ENCODE results near the gene GMNN.

The GMNN gene

GRCh38 chr6:24778121-24778520, 3.4 kb downstream of the GMNN start:
- no peaks in the 10 kb centered on the region for H3K9me3 Mint-ChIP-seq
- H3K36me3 Mint-ChIP-seq: peaks cover 24% of the 10 kb centered on the region
- no peak for ATAC-seq
- H3K4me1 Mint-ChIP-seq: peaks cover 23% of the 10 kb centered on the region
- H3K4me3 Mint-ChIP-seq: no peak overlapping the region
- no peaks in the 10 kb centered on the region for H3K27me3 Mint-ChIP-seq
- H3K27ac Mint-ChIP-seq: no peak overlapping the region

- H3K4me3 Mint-ChIP-seq: no peak overlapping the region
Observed at GRCh38 chr6:24778878-24779277, 4.1 kb downstream of the GMNN start.

GRCh38 chr6:24779416-24780016, 4.8 kb downstream of the GMNN start:
- ATAC-seq: no peak
- H3K36me3 Mint-ChIP-seq: peaks cover 29% of the 10 kb centered on the region

More at GRCh38 chr6:24778878-24779277, 4.1 kb downstream of the GMNN start:
- Mint-ChIP-seq H3K36me3 (peaks cover 24% of the 10 kb centered on the region), H3K4me1 (peaks cover 23% of the 10 kb centered on the region), H3K9me3 (no peaks in the 10 kb centered on the region), H3K27ac (no peak overlapping the region), H3K27me3 (no peaks in the 10 kb centered on the region)
- no peak for ATAC-seq

GRCh38 chr6:24780206-24780605, 5.5 kb downstream of the GMNN start:
- H3K4me3 Mint-ChIP-seq: no peak overlapping the region
- ATAC-seq: no peak
- H3K9me3 Mint-ChIP-seq: no peaks in the 10 kb centered on the region
- H3K4me1 Mint-ChIP-seq: peaks cover 23% of the 10 kb centered on the region
- H3K36me3 Mint-ChIP-seq: peaks cover 31% of the 10 kb centered on the region
- H3K27me3 Mint-ChIP-seq: no peaks in the 10 kb centered on the region
- no peak overlapping the region for H3K27ac Mint-ChIP-seq

More at GRCh38 chr6:24779416-24780016, 4.8 kb downstream of the GMNN start:
- Mint-ChIP-seq H3K27ac (no peak overlapping the region), H3K4me1 (peaks cover 23% of the 10 kb centered on the region), H3K9me3 (no peaks in the 10 kb centered on the region), H3K27me3 (no peaks in the 10 kb centered on the region), H3K4me3 (no peak overlapping the region)

GRCh38 chr6:24788031-24788665, 13.4 kb downstream of the GMNN start:
- Mint-ChIP-seq H3K36me3 (peaks cover 32% of the 10 kb centered on the region), H3K9me3 (no peaks in the 10 kb centered on the region), H3K27me3 (no peaks in the 10 kb centered on the region), H3K4me3 (no peak overlapping the region), H3K27ac (no peak overlapping the region), H3K4me1 (peaks cover 6% of the 10 kb centered on the region)
- ATAC-seq: no peak

- Mint-ChIP-seq H3K4me1 (no peaks in the 10 kb centered on the region), H3K4me3 (no peak overlapping the region), H3K36me3 (no peaks in the 10 kb centered on the region), H3K9me3 (no peaks in the 10 kb centered on the region), H3K27ac (no peak overlapping the region), H3K27me3 (no peaks in the 10 kb centered on the region)
- ATAC-seq: no peak
Observed at GRCh38 chr6:24795106-24795505, 20.4 kb downstream of the GMNN start.

GRCh38 chr6:24796616-24797290, 22.0 kb downstream of the GMNN start:
- no peaks in the 10 kb centered on the region for H3K4me1 Mint-ChIP-seq
- H3K27me3 Mint-ChIP-seq: no peaks in the 10 kb centered on the region
- H3K9me3 Mint-ChIP-seq: no peaks in the 10 kb centered on the region
- no peak overlapping the region for H3K27ac Mint-ChIP-seq
- no peak for ATAC-seq
- H3K36me3 Mint-ChIP-seq: peaks cover 5% of the 10 kb centered on the region
- H3K4me3 Mint-ChIP-seq: no peak overlapping the region

GRCh38 chr6:24797596-24798216, 23.0 kb downstream of the GMNN start:
- peaks cover 7% of the 10 kb centered on the region for H3K36me3 Mint-ChIP-seq
- no peaks in the 10 kb centered on the region for H3K27me3 Mint-ChIP-seq
- no peak overlapping the region for H3K4me3 Mint-ChIP-seq
- H3K4me1 Mint-ChIP-seq: no peaks in the 10 kb centered on the region
- ATAC-seq: no peak
- H3K27ac Mint-ChIP-seq: no peak overlapping the region
- no peaks in the 10 kb centered on the region for H3K9me3 Mint-ChIP-seq

GRCh38 chr6:24798740-24799540, 24.2 kb downstream of the GMNN start, which contains the start of gene ARMH2:
ARMH2 (minus strand) TSS chr6:24798917; CDS start chr6:24798857, 60 bp downstream.
- ATAC-seq: no peak
- H3K36me3 Mint-ChIP-seq: peaks cover 16% of the 10 kb centered on the region
- no peaks in the 10 kb centered on the region for H3K9me3 Mint-ChIP-seq
- H3K27ac Mint-ChIP-seq: peak within 1 kb of the TSS; percentile 4
- H3K27me3 Mint-ChIP-seq: no peaks in the 10 kb centered on the region
- no peaks in the 10 kb centered on the region for H3K4me1 Mint-ChIP-seq
- H3K4me3 Mint-ChIP-seq: no peak within 1 kb of the TSS

- no peaks in the 10 kb centered on the region for H3K9me3 Mint-ChIP-seq
Observed at GRCh38 chr6:24799541-24799915, 24.8 kb downstream of the GMNN start.

GRCh38 chr6:24802271-24803059, 27.7 kb downstream of the GMNN start:
- no peak for ATAC-seq
- Mint-ChIP-seq H3K27ac (peak overlapping the region; percentile 5), H3K4me3 (no peak overlapping the region), H3K9me3 (no peaks in the 10 kb centered on the region), H3K36me3 (peaks cover 40% of the 10 kb centered on the region), H3K4me1 (no peaks in the 10 kb centered on the region), H3K27me3 (no peaks in the 10 kb centered on the region)

More at GRCh38 chr6:24799541-24799915, 24.8 kb downstream of the GMNN start:
- H3K4me3 Mint-ChIP-seq: no peak overlapping the region
- no peak for ATAC-seq
- H3K4me1 Mint-ChIP-seq: no peaks in the 10 kb centered on the region
- no peaks in the 10 kb centered on the region for H3K27me3 Mint-ChIP-seq
- peak overlapping the region; percentile 4 for H3K27ac Mint-ChIP-seq
- H3K36me3 Mint-ChIP-seq: peaks cover 22% of the 10 kb centered on the region

GRCh38 chr6:24807584-24807983, 32.8 kb downstream of the GMNN start:
- Mint-ChIP-seq H3K36me3 (peaks cover 51% of the 10 kb centered on the region), H3K4me1 (no peaks in the 10 kb centered on the region), H3K27ac (no peak overlapping the region), H3K9me3 (no peaks in the 10 kb centered on the region), H3K27me3 (no peaks in the 10 kb centered on the region), H3K4me3 (no peak overlapping the region)
- ATAC-seq: no peak

- Mint-ChIP-seq H3K27me3 (no peaks in the 10 kb centered on the region), H3K9me3 (no peaks in the 10 kb centered on the region), H3K4me1 (no peaks in the 10 kb centered on the region), H3K27ac (no peak overlapping the region), H3K36me3 (peaks cover 32% of the 10 kb centered on the region), H3K4me3 (no peak overlapping the region)
- no peak for ATAC-seq
Observed at GRCh38 chr6:24809728-24810127, 35.0 kb downstream of the GMNN start.

- H3K9me3 Mint-ChIP-seq: no peaks in the 10 kb centered on the region
- no peaks in the 10 kb centered on the region for H3K4me1 Mint-ChIP-seq
- H3K4me3 Mint-ChIP-seq: no peak overlapping the region
- no peaks in the 10 kb centered on the region for H3K27me3 Mint-ChIP-seq
- ATAC-seq: no peak
- H3K36me3 Mint-ChIP-seq: peaks cover 23% of the 10 kb centered on the region
- H3K27ac Mint-ChIP-seq: no peak overlapping the region
Observed at GRCh38 chr6:24818346-24818745, 43.6 kb downstream of the GMNN start.
